Measurements from ENCODE around the gene FOXP1. TPM values are rescaled to one million over a fixed set of nuclear protein-coding genes. Genes with fewer than 3 reads are reported as not detected.
A peak's percentile ranks its signal among the peaks of the same experiment; 100 is the strongest.

FOXP1 gene
- total and polyA plus RNA-seq, 2 experiments from 2014 or later = 121 to 132 TPM

DNA sequence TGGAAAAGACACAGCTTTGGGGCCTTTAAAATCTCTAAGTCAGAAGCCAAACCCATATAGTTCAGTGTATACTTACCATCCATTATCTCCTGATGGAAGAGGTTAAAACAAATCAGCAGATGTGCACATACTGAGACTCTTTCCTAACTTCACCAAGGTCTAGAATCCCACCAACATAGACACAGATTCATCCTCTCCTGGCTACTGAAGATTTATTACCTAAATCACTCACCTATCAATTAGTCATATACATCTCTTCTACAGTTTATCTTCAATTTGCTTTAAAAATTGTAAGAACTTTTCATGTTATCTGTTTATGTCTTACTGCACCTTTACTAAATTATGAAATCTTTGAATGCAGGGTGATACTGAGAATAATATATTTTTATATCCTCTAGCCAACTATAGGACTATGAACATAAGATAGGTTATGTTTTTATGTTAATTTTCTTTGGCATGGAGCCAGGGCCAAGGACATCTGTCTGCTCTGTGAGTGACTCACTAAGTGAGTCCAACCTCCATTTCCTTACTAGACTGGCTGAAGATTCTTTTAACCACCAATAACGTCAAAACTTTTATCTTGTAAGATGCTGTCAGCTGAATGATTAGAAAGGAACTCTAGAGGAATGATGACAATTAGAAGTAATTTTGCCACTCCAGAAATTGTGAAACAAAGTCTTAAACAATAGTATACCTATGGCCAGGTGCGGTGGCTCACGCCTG is 397.6 kb downstream of the FOXP1 start:
- TF ChIP-seq, protein P1, sequence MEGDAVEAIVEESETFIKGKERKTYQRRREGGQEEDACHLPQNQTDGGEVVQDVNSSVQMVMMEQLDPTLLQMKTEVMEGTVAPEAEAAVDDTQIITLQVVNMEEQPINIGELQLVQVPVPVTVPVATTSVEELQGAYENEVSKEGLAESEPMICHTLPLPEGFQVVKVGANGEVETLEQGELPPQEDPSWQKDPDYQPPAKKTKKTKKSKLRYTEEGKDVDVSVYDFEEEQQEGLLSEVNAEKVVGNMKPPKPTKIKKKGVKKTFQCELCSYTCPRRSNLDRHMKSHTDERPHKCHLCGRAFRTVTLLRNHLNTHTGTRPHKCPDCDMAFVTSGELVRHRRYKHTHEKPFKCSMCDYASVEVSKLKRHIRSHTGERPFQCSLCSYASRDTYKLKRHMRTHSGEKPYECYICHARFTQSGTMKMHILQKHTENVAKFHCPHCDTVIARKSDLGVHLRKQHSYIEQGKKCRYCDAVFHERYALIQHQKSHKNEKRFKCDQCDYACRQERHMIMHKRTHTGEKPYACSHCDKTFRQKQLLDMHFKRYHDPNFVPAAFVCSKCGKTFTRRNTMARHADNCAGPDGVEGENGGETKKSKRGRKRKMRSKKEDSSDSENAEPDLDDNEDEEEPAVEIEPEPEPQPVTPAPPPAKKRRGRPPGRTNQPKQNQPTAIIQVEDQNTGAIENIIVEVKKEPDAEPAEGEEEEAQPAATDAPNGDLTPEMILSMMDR (IDR thresholded peaks at IDR 0.05; ENCODE audit: low read depth, low read length) = no peak
- no peak overlapping the region for H3K4me3 ChIP-seq
- H3K27ac ChIP-seq = no peak overlapping the region
- DNase-seq (ENCODE audit: low read depth in 1 of 2, low spot score in 1 of 2) = peak in 1 of 2 donors; percentile 66
- no peaks in the 10 kb centered on the region for H3K36me3 ChIP-seq
- peaks cover 23% of the 10 kb centered on the region for H3K4me1 ChIP-seq (ENCODE audit: low read depth)
- no peaks in the 10 kb centered on the region for H3K27me3 ChIP-seq
- H3K9me3 ChIP-seq (ENCODE audit: low read depth) = no peaks in the 10 kb centered on the region

DNA sequence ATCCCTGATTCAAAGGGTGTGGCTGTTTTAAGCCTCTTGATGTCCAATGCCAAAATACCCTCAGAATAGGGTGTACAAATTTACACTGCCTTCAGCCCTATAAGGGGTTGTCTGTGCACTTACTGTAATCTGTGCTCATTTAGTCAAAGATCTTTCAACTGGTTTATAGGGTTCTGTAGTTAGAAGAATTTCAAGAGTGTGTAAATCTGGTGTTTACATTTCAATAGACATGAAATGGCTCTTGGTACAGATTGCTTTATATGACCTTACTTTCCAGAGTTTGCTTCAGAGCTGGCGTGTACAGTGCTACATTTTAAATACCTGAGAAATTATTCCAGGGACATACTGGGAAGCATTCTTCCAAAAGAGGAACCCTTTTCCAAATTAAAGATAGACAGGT is 399.3 kb downstream of the FOXP1 start:
- DNase-seq (ENCODE audit: low read depth in 1 of 2, low spot score in 1 of 2) = no peak
- Histone ChIP-seq H3K36me3 (no peaks in the 10 kb centered on the region), H3K4me1 (ENCODE audit: low read depth) (peaks cover 15% of the 10 kb centered on the region), H3K27me3 (no peaks in the 10 kb centered on the region), H3K27ac (no peak overlapping the region), H3K9me3 (ENCODE audit: low read depth) (no peaks in the 10 kb centered on the region), H3K4me3 (no peak overlapping the region)
- TF ChIP-seq, protein P1 (IDR thresholded peaks at IDR 0.05; ENCODE audit: low read depth, low read length) = no peak

DNA sequence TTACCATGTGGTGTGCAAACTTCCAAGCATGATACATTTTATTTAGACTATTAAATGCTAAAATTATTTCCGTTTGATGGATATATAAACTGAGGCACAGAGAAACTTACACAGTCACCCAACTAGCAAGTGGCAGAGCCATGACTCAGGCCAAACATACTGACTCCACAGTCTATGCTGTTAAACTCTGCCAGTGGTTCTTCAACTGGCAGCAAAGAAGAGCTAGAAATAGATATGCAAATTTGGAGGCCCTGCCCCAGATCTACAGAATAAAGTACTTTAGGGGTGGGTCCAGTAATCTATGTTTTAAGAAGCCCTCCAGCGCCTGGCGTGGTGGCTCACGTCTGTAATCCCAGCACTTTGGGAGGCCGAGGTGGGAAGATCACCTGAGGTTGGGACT is 400.0 kb downstream of the FOXP1 start:
- DNase-seq (ENCODE audit: low read depth in 1 of 2, low spot score in 1 of 2) = no peak
- no peak overlapping the region for H3K4me3 ChIP-seq
- peak overlapping the region; percentile 46 for H3K27ac ChIP-seq
- H3K27me3 ChIP-seq = no peaks in the 10 kb centered on the region
- H3K9me3 ChIP-seq (ENCODE audit: low read depth) = no peaks in the 10 kb centered on the region
- peaks cover 15% of the 10 kb centered on the region for H3K4me1 ChIP-seq (ENCODE audit: low read depth)
- no peaks in the 10 kb centered on the region for H3K36me3 ChIP-seq
- TF ChIP-seq, protein P1 (IDR thresholded peaks at IDR 0.05; ENCODE audit: low read depth, low read length) = no peak

DNA sequence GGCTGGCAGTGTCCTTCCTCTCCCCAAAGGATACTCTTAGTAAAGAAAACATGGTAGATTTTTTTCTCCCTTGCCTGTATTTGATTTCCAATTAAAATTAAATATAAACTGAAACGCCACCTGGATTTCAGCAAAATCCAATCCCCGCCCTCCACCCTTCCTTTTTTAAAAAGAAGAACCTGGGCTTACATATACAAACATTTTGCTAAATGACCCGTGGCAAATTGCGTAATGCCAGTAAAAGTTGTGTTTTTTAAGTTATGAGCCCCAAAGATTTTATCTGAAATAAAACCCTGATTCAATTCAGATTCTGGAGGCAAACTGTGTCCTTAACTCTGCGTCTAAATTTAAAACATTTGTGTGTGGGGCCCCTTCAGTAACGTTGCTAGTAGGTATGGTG is 403.0 kb downstream of the FOXP1 start:
- TF ChIP-seq, protein P1 (IDR thresholded peaks at IDR 0.05; ENCODE audit: low read depth, low read length) = no peak
- H3K4me1 ChIP-seq (ENCODE audit: low read depth) = peaks cover 10% of the 10 kb centered on the region
- H3K9me3 ChIP-seq (ENCODE audit: low read depth) = no peaks in the 10 kb centered on the region
- H3K4me3 ChIP-seq = no peak overlapping the region
- H3K36me3 ChIP-seq = no peaks in the 10 kb centered on the region
- no peak overlapping the region for H3K27ac ChIP-seq
- DNase-seq (ENCODE audit: low read depth in 1 of 2, low spot score in 1 of 2) = no peak
- H3K27me3 ChIP-seq = no peaks in the 10 kb centered on the region

DNA sequence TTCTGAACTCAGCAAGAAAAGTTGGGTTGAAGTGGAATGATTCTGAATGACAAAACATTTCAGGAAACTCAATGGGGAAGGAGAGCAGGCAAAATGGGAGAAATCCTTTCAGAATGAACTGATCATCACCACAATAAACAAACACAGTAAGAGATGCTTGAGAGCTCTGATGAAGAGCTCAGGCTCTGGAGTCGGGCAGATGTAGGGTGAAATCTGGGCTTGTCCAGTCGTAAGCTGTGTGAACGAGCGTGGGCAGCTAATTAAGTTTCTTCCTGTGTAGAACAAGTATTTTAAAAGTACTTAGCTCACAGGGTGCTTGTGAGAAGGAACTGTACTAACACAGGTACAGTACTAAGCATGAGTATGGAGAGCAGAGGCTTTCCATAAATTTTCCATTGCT is 406.2 kb downstream of the FOXP1 start:
- DNase-seq (ENCODE audit: low read depth in 1 of 2, low spot score in 1 of 2) = no peak
- H3K27me3 ChIP-seq = no peaks in the 10 kb centered on the region
- no peaks in the 10 kb centered on the region for H3K9me3 ChIP-seq (ENCODE audit: low read depth)
- TF ChIP-seq, protein P1 (IDR thresholded peaks at IDR 0.05; ENCODE audit: low read depth, low read length) = no peak
- no peak overlapping the region for H3K4me3 ChIP-seq
- H3K4me1 ChIP-seq (ENCODE audit: low read depth) = peaks cover 8% of the 10 kb centered on the region
- no peaks in the 10 kb centered on the region for H3K36me3 ChIP-seq
- H3K27ac ChIP-seq = no peak overlapping the region

Data from cardiac muscle cell (in vitro differentiated cells and primary cell).